GM12864 (cell line): ENCODE measurements around the gene AHDC1.
A peak's percentile ranks its signal among the peaks of the same experiment; 100 is the strongest.

Experiments
- DNase-seq: peaks from one replicate; pipeline ENCODE4 v3.0.0-alpha.2; 2011; ENCODE audit warnings: low read depth
- H3K4me3 ChIP-seq: 2 replicates; pipeline ENCODE4 v1.5.1; 2011; ENCODE audit warnings: mild to moderate bottlenecking, low read depth, low read length, control low read depth
- TF ChIP-seq, protein P1 (sequence below): IDR thresholded peaks from 2 replicates; pipeline ENCODE4 v1.5.1; 2011; ENCODE audit warnings: low read depth, mild to moderate bottlenecking, moderate library complexity, low read length, control low read depth, inconsistent platforms; ENCODE audit errors: missing control alignments

The AHDC1 gene

DNA sequence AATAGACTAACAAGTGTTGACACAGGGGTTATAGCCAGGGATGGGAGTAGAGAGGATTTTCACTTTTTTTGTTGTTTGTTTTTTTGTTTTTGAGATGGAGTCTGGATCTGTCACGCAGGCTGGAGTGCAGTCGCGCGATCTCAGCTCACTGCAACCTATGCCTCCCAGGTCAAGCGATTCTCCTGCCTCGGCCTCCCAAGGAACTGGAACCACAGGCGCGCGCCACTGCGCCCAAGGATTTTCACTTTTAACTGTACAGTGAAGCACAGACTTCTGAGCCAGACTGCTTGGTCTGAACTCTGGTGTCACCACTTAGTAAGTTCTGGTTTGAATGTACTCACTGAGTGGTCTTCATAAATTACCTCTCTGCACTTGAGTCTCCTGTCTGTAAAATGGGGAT is 73.8 kb downstream of the AHDC1 start:
- DNase-seq = no peak
- TF ChIP-seq, protein P1, sequence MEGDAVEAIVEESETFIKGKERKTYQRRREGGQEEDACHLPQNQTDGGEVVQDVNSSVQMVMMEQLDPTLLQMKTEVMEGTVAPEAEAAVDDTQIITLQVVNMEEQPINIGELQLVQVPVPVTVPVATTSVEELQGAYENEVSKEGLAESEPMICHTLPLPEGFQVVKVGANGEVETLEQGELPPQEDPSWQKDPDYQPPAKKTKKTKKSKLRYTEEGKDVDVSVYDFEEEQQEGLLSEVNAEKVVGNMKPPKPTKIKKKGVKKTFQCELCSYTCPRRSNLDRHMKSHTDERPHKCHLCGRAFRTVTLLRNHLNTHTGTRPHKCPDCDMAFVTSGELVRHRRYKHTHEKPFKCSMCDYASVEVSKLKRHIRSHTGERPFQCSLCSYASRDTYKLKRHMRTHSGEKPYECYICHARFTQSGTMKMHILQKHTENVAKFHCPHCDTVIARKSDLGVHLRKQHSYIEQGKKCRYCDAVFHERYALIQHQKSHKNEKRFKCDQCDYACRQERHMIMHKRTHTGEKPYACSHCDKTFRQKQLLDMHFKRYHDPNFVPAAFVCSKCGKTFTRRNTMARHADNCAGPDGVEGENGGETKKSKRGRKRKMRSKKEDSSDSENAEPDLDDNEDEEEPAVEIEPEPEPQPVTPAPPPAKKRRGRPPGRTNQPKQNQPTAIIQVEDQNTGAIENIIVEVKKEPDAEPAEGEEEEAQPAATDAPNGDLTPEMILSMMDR = no peak

DNA sequence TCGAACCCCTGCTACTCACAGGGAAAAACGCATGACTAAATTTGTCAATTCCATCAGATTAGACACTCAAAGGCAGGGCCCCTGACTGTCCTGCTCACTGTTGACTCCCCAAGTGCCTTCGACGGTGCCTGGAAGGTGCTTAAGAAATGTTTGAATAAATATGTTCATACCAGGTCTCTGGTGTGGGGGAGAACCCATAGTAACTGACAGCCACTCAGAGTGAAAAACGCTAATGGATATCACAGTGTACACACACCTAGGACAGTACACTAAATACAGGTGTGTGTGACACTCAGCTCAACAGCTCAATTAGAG is 74.3 kb downstream of the AHDC1 start:
- no peak overlapping the region for H3K4me3 ChIP-seq
- TF ChIP-seq, protein P1 = no peak
- DNase-seq = no peak

More for the DNA sequence above, 73.8 kb downstream of the AHDC1 start:
- no peak overlapping the region for H3K4me3 ChIP-seq

DNA sequence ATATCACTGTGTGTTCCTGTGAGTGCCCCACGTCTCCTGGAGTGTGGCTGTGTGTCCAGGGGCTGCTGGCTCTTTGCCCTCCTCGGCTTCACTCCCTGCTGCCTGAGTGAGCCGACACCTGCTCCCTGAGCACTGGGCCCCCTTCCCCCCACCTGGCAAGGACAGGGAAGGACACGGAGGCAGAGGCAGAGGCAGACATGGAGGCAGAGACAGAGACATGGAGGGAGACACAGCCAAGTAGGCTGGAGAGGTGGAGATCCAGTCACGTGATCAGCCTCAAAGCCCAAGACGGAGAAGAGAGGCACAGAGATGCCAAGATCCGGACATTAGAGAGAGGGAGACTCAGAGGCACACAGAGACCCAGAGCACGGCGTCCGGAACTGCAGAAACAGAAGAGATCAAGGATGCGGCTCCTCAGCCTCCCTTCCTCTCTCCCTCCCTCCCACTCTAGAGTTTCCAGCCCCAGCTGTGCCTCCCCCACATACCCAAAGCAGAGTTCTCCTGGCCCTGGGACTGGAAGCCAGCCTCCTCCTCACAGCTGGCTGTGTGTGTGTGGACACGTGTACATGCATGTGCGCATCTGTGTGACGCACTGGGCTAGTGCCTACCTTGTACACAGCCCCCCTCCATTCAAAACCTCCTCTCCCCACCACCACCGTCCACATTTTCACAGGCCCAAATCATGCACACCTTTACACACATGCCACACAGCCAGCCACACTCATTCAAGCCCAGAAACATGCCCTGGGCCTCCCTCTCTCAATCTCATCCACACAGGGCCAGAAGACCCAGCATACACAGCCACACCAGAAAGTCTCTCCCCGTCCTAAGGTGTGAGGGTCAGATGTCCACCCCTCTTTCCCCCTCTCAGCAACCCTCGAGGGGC is 74.9 kb downstream of the AHDC1 start:
- H3K4me3 ChIP-seq = no peak overlapping the region
- TF ChIP-seq, protein P1 = no peak
- DNase-seq = no peak

DNA sequence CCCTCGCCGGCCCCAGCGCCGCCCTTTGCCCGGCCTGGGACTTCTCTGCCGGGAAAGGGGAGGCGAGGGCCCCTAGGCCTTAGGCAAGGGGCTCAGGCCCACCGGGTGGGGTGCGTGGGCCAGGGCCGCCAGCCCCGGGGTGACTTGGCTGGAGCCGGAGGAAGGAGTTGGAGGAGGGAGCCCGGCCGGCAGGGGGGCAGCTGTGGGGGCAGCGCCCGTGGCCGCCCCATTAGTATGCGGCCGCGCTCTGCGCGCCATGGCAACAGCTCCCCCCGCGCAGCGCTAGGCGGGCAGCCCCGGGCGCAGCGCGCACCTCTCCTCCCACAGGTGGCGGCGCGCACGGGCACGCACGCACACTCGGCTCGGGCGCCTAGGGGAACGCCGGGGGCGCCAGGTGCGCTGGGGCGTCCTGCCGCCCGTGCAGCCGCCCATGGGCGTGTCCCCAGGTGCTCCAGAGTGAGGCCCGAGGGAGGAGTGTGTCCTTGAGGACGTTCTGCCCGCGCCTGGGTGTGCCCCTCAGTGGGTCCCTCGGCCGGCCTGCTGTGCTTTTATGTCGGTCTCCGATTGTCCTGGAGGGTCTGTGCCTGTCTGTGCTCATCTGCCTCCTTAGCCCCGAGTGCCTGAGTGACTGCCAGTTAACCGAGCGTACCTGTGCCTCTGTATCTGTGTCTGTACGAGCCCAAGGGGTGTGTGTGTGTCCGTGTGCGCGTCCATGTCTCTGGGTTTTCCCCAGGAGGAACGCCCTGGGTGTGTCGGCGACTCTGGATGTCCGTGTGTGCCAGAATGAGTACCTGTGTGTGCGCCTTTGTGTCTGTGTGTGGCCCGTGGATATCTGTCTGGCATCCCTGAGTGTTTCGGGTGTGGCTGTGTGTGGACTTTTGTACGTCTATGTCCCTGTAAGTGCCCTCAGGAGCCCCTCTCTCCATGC is 75.8 kb downstream of the AHDC1 start:
- H3K4me3 ChIP-seq = peak overlapping the region; percentile 14; the same call in 1 of the 2 replicates
- DNase-seq = no peak
- TF ChIP-seq, protein P1 = no peak

DNA sequence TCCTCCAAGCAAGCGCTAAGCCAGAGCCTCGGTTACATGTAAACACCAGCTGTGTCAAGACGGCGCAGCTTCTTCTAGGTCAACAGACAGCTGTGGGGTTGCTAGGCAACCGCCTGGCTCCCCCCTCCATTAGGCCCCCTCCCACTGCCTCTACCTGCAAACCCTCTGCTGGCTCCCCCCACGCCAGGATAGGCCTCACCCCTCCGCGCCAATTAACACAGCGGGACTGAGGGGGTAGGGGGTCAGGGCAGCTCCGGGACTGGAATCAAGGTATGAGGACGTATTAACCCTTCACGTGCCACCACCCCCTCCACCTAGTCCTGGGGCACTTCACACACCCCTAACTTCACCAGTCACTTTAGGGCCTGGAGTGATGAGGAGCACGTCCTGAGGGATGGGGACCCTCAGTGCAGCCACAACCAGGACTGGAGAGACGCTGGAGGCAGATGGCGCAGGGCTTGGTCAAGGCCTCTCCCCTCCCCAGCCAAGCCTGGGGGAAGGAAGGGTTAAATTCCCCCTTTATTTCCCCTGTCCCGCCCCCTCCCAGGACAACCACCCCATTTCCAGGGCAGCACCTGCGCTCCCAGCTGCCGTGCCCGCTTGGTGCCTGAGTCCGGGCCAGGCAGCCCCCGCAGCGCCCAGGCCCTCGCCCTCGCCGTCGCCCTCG is 76.6 kb downstream of the AHDC1 start:
- no peak overlapping the region for H3K4me3 ChIP-seq
- no peak for DNase-seq
- TF ChIP-seq, protein P1 = no peak

DNA sequence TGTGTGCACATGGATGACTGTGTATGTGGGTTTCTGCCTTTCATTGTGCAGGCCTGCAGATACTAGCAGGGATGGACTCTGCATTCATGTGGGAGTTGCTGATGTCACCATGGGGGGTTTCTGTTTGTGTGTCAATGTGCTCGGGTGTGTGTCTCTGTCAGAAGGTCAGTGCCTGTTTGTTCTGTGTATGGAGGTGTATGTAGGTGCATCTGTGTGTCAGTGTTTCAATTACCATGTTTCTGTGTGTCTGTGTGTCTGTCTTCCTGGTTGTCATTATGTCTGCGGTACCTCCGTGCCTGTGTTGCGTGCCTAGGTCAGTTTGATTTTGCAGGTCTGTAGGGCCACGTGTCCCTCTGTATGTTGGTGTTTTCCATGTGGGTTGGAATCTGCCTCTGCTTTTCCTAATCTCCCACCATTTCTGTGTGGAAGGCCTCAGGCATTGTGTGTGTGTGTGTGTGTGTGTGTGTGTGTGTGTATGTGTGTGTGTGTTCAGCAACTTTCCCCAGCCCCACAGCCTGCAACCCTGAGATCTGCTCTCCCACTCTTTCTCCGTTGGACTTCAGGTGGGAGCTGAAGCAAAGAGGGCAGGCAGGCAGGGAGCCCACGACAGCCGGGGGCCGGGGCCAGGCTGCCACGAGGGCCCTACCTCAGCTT is 77.2 kb downstream of the AHDC1 start:
- TF ChIP-seq, protein P1 = no peak
- no peak for DNase-seq
- H3K4me3 ChIP-seq = no peak overlapping the region
